IMR-90 (cell line): Measurements from ENCODE around the gene RBFOX1. TPM values are rescaled to one million over a fixed set of nuclear protein-coding genes. Genes with fewer than 3 reads are reported as not detected.

Source experiments
- ATAC-seq: fragments of 200-7000 bp; cut with Tn5 transposase; 2 replicates; pipeline ENCODE4 v1.9.1; 2020; ENCODE audit warnings: low read depth, mild to moderate bottlenecking, moderate library complexity
- BruUV-seq: library from RNA; stranded (reverse); fragments of 400-500 nt; replicated peaks from 2 replicates; lab custom pipeline; 2021; lab: Mats Ljungman, UMichigan
- CTCF ChIA-PET: fragments of 300-600 bp; formaldehyde crosslinking; extraction: SDS; loops from one replicate; lab custom pipeline; 2021; ENCODE audit warnings: antibody characterized with exemption; lab: Yijun Ruan, JAX
- POLR2A ChIA-PET: fragments of 300-600 bp; sonication (Branson Sonifier 250); formaldehyde crosslinking; loops from one replicate; lab custom pipeline; 2022; ENCODE audit warnings: antibody characterized with exemption; ENCODE audit not compliant: unreplicated experiment; lab: Charles Lee
- DNase-seq: peaks from one replicate; pipeline ENCODE4 v3.0.0; 2013
- H2AFZ ChIP-seq: replicated peaks from 2 replicates; pipeline ENCODE3; 2013; ENCODE audit warnings: low read length, mild to moderate bottlenecking; ENCODE audit not compliant: poor library complexity
- H2AK5ac ChIP-seq: 2 replicates; pipeline ENCODE4 v1.6.1; 2013; ENCODE audit warnings: low read depth, low read length, inconsistent platforms
- H2AK9ac ChIP-seq: replicated peaks from 2 replicates; pipeline ENCODE3; 2013; ENCODE audit warnings: mild to moderate bottlenecking, low read depth, low read length, moderate library complexity; ENCODE audit not compliant: poor library complexity
- H2BK120ac ChIP-seq: 2 replicates; pipeline ENCODE4 v1.6.1; 2013; ENCODE audit warnings: low read depth, low read length, inconsistent platforms
- H2BK15ac ChIP-seq: 3 replicates; pipeline ENCODE4 v1.6.1; 2013; ENCODE audit warnings: low read depth, low read length, inconsistent platforms
- H2BK20ac ChIP-seq: 2 replicates; pipeline ENCODE4 v1.6.1; 2013; ENCODE audit warnings: low read depth, mild to moderate bottlenecking, inconsistent platforms, low read length, moderate library complexity
- H2BK5ac ChIP-seq: 2 replicates; pipeline ENCODE4 v1.6.1; 2013; ENCODE audit warnings: mild to moderate bottlenecking, low read depth, low read length, inconsistent platforms; ENCODE audit not compliant: poor library complexity, severe bottlenecking
- H3K14ac ChIP-seq: replicated peaks from 2 replicates; pipeline ENCODE4 v1.6.1; 2013; ENCODE audit warnings: low read depth, low read length, inconsistent platforms
- H3K18ac ChIP-seq: 2 replicates; pipeline ENCODE4 v1.6.1; 2013; ENCODE audit warnings: low read depth, low read length, control low read depth
- H3K23ac ChIP-seq: 2 replicates; pipeline ENCODE4 v1.6.1; 2013; ENCODE audit warnings: low read depth, low read length, inconsistent platforms
- H3K27ac ChIP-seq: 2 replicates; pipeline ENCODE4 v1.5.1; 2013; ENCODE audit warnings: mild to moderate bottlenecking, control low read depth, low read length; ENCODE audit not compliant: insufficient read depth
- H3K27me3 ChIP-seq: 2 replicates; pipeline ENCODE4 v1.6.1; 2013; ENCODE audit warnings: low read length; ENCODE audit not compliant: control insufficient read depth, insufficient read depth
- H3K36me3 ChIP-seq: 2 replicates; pipeline ENCODE4 v1.6.1; 2013; ENCODE audit warnings: low read length, mixed read lengths; ENCODE audit not compliant: control insufficient read depth, insufficient read depth
- H3K4ac ChIP-seq: 2 replicates; pipeline ENCODE4 v1.6.1; 2013; ENCODE audit warnings: low read depth, low read length, inconsistent platforms
- H3K4me1 ChIP-seq: 2 replicates; pipeline ENCODE4 v1.6.1; 2013; ENCODE audit warnings: low read length, mixed read lengths; ENCODE audit not compliant: control insufficient read depth, insufficient read depth
- H3K4me2 ChIP-seq: 2 replicates; pipeline ENCODE4 v1.6.1; 2013; ENCODE audit warnings: low read depth, mild to moderate bottlenecking, control low read depth, low read length, moderate library complexity
- H3K4me3 ChIP-seq: 2 replicates; pipeline ENCODE4 v1.5.1; 2013; ENCODE audit warnings: low read depth, mild to moderate bottlenecking, control low read depth, low read length, moderate library complexity; ENCODE audit not compliant: insufficient read depth
- H3K56ac ChIP-seq: 2 replicates; pipeline ENCODE4 v1.6.1; 2013; ENCODE audit warnings: low read length, inconsistent platforms; ENCODE audit not compliant: insufficient read depth; ENCODE audit errors: extremely low read depth
- H3K79me1 ChIP-seq, 2 experiments: 2 replicates each; pipeline ENCODE4 v1.6.1; 2013; ENCODE audit warnings: low read length in 2 of 2, inconsistent platforms in 1 of 2, low read depth in 1 of 2
- H3K9ac ChIP-seq: 2 replicates; pipeline ENCODE4 v1.6.1; 2013; ENCODE audit warnings: low read depth, low read length, control low read depth
- H3K9me1 ChIP-seq: 2 replicates; pipeline ENCODE4 v1.6.1; 2013; ENCODE audit warnings: low read length, inconsistent platforms; ENCODE audit not compliant: insufficient read depth
- H3K9me3 ChIP-seq: 2 replicates; pipeline ENCODE4 v1.6.1; 2013; ENCODE audit warnings: low read length; ENCODE audit not compliant: control insufficient read depth, insufficient read depth
- H4K20me1 ChIP-seq: 2 replicates; pipeline ENCODE4 v1.6.1; 2013; ENCODE audit warnings: low read length, inconsistent platforms; ENCODE audit not compliant: insufficient read depth
- H4K5ac ChIP-seq: 2 replicates; pipeline ENCODE4 v1.6.1; 2013; ENCODE audit warnings: mild to moderate bottlenecking, low read depth, low read length, control low read depth
- H4K8ac ChIP-seq, 2 experiments: 2 replicates each; pipeline ENCODE4 v1.6.1; 2013; ENCODE audit warnings: low read depth in 2 of 2, low read length in 2 of 2, control low read depth in 1 of 2, inconsistent platforms in 1 of 2
- H4K91ac ChIP-seq: 2 replicates; pipeline ENCODE4 v1.6.1; 2013; ENCODE audit warnings: low read depth, low read length, inconsistent platforms; ENCODE audit not compliant: insufficient read depth
- MXI1 ChIP-seq: IDR thresholded peaks from 2 replicates; pipeline ENCODE4 v1.6.1; 2012; ENCODE audit warnings: low read depth, mild to moderate bottlenecking, low read length, moderate library complexity, borderline replicate concordance
- RAD21 ChIP-seq: IDR thresholded peaks from 2 replicates; pipeline ENCODE4 v1.6.1; 2012; ENCODE audit warnings: low read length, improper control_type of control experiment
- RCOR1 ChIP-seq: IDR thresholded peaks from 2 replicates; pipeline ENCODE4 v1.6.1; 2012; ENCODE audit warnings: mild to moderate bottlenecking, low read length, improper control_type of control experiment; ENCODE audit not compliant: insufficient replicate concordance
- WGBS, 2 experiments: methylation state at CpG; one replicate each; pipeline versions ENCODE4 v1.1.5 to v1.1.7; 2013; ENCODE audit warnings: missing lambda C conversion rate in 2 of 2; ENCODE audit not compliant: insufficient read length in 1 of 2; ENCODE audit errors: extremely low coverage in 2 of 2; 5-methylcytosine and 5-hydroxymethylcytosine counted together
- dilution Hi-C: fragments of 300-500 bp; cut with HindIII; formaldehyde crosslinking; loops from one replicate; pipeline ENCODE4 v1.14.3; 2018; ENCODE audit warnings: low sequenced_read_pairs; ENCODE audit not compliant: unreplicated experiment
- in situ Hi-C: fragments of 300-500 bp; cut with MboI; formaldehyde crosslinking; loops from 3 replicates; pipeline ENCODE4 v1.14.3; 2019; ENCODE audit warnings: low sequenced_read_pairs, inconsistent platforms, mixed read lengths
- intact Hi-C: fragments of 100-400 bp; cut with micrococcal nuclease; formaldehyde crosslinking; loops from 2 replicates; pipeline ENCODE4 v1.10.0; 2022
- polyA plus RNA-seq, 3 experiments: library from polyadenylated mRNA; depleted of rRNA; stranded (reverse); fragments of >200 nt; gene quantifications; 2 replicates each; pipeline ENCODE4 v1.2.3, GENCODE V29; 2012; ENCODE audit warnings: low replicate concordance in 1 of 3
- total RNA-seq: library from RNA; depleted of rRNA; stranded (reverse); fragments of >200 nt; gene quantifications from 2 replicates; pipeline ENCODE4 v1.2.3, GENCODE V29; 2012

Gene RBFOX1
- total and polyA plus RNA-seq, 2 of the 4 experiments (the other 2 are of a cell fraction): not detected

DNA sequence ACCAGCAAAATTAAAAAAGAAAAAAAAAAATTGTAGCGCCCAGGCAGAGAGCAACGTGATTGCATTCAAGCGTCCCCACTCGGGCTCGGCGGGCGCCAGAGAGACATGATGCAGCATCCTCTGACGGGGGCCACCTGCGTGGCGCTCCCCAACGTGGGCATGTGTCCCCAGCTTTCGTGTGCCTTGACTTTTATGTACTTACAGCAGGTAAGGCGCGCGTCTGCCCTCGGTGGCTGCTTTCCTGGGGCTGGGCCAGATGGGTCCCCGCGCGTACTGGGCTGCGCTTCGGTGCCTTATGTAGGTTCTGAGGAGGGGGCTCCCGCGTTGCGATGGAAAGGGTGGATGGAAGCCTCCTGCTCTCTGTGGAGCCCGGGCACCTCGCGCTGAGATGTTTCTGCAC, 28.4 kb upstream of the RBFOX1 start:
- ATAC-seq (no peak), DNase-seq (no peak)
- no peak overlapping the region for H2AK5ac ChIP-seq
- intact Hi-C loops (no loop called here), in situ Hi-C loops (no loop called here), dilution Hi-C loops (no loop called here)
- no peaks in the 10 kb centered on the region for H3K79me1 ChIP-seq
- no peaks in the 10 kb centered on the region for H4K20me1 ChIP-seq
- no peak overlapping the region for H3K4me2 ChIP-seq
- H3K14ac ChIP-seq: no peak overlapping the region
- H2BK120ac ChIP-seq: no peak overlapping the region
- no peak overlapping the region for H3K4ac ChIP-seq
- WGBS, 2 experiments: 0% methylated on average over 12 of the region's 27 CpGs; no CpG with 5 or more reads in 1 of the 2 experiments
- H3K23ac ChIP-seq: no peak overlapping the region
- POLR2A ChIA-PET: no interaction called here
- H2BK15ac ChIP-seq: no peak overlapping the region
- no peak overlapping the region for H3K56ac ChIP-seq
- no peak overlapping the region for H3K4me3 ChIP-seq
- peaks cover 8% of the 10 kb centered on the region for H3K9me3 ChIP-seq
- H3K18ac ChIP-seq: no peak overlapping the region
- no peaks in the 10 kb centered on the region for H3K36me3 ChIP-seq
- no peak overlapping the region for H2AFZ ChIP-seq
- no peak overlapping the region for H2BK5ac ChIP-seq
- no TSS peak for BruUV-seq
- no peaks in the 10 kb centered on the region for H3K4me1 ChIP-seq
- H4K5ac ChIP-seq: no peak overlapping the region
- H3K9ac ChIP-seq: no peak overlapping the region
- no peak overlapping the region for H2AK9ac ChIP-seq
- no peak overlapping the region for H2BK20ac ChIP-seq
- CTCF ChIA-PET: no interaction called here
- H3K9me1 ChIP-seq: no peaks in the 10 kb centered on the region
- H4K91ac ChIP-seq: no peak overlapping the region
- no peak overlapping the region for H3K27ac ChIP-seq
- H3K27me3 ChIP-seq: no peaks in the 10 kb centered on the region
- TF ChIP-seq MXI1: no peak
- no peak for TF ChIP-seq RAD21
- no peak for TF ChIP-seq RCOR1
- H4K8ac ChIP-seq: no peak overlapping the region
